B cell (primary cell): ENCODE results near the gene UBE2M. TPM values are rescaled to one million over a fixed set of nuclear protein-coding genes. Genes with fewer than 3 reads are reported as not detected.
A peak's percentile ranks its signal among the peaks of the same experiment; 100 is the strongest.

ENCODE experiments used
- ATAC-seq: fragments of 200-7000 bp; cut with Tn5 transposase; one replicate; pipeline ENCODE4 v1.10.0; 2021; ENCODE audit warnings: low read depth, mild to moderate bottlenecking, moderate number of reproducible peaks, moderate library complexity
- CTCF ChIA-PET: fragments of 350-600 bp; sonication (Branson Sonifier 250); formaldehyde crosslinking; loops from one replicate; lab custom pipeline; 2021; ENCODE audit warnings: antibody characterized with exemption, inconsistent platforms; lab: Charles Lee
- POLR2A ChIA-PET: fragments of 350-600 bp; sonication (Branson Sonifier 250); formaldehyde crosslinking; loops from one replicate; lab custom pipeline; 2021; ENCODE audit warnings: antibody characterized with exemption; lab: Charles Lee
- DNase-seq: peaks from one replicate; pipeline ENCODE4 v3.0.0; 2013
- H2AFZ ChIP-seq: 2 replicates; pipeline ENCODE4 v1.6.1; 2012; ENCODE audit warnings: mild to moderate bottlenecking, low read depth, low read length; ENCODE audit not compliant: insufficient read depth, poor library complexity, severe bottlenecking
- H3K27ac ChIP-seq, 2 donors: 1 replicate in 1 of 2; 2 replicates in 1 of 2; pipeline ENCODE4 v1.5.1; 2012 to 2013; ENCODE audit warnings: low read length in 2 of 2, mild to moderate bottlenecking in 2 of 2, moderate library complexity in 1 of 2
- H3K27me3 ChIP-seq, 4 experiments: fragments of 200-600 bp in 1 of 4; sonication (generic) in 1 of 4; replicated peaks in 1 of 4; 1 replicate in 2 of 4; 2 replicates in 2 of 4; pipeline versions ENCODE4 v1.6.1 to v1.7.0; 2013 to 2016; ENCODE audit warnings: low read length in 3 of 4, mild to moderate bottlenecking in 2 of 4, mixed read lengths in 1 of 4, moderate library complexity in 1 of 4; ENCODE audit not compliant: insufficient read depth in 4 of 4, control insufficient read depth in 3 of 4; ENCODE audit errors: control extremely low read depth in 1 of 4
- H3K36me3 ChIP-seq, 2 experiments: replicated peaks in 1 of 2; 1 replicate in 1 of 2; 2 replicates in 1 of 2; pipeline versions ENCODE4 v1.6.1 to v1.7.1; 2013; ENCODE audit warnings: low read length in 1 of 2; ENCODE audit not compliant: insufficient read depth in 2 of 2, control insufficient read depth in 1 of 2; ENCODE audit errors: control extremely low read depth in 1 of 2, extremely low read depth in 1 of 2
- H3K4me1 ChIP-seq, 2 donors: fragments of 200-600 bp in 1 of 2; sonication (generic) in 1 of 2; 1 replicate in 1 of 2; 2 replicates in 1 of 2; pipeline versions ENCODE4 v1.5.1 to v1.6.1; 2013 to 2017; ENCODE audit warnings: low read length in 2 of 2; ENCODE audit not compliant: control insufficient read depth in 2 of 2, insufficient read depth in 2 of 2
- H3K4me2 ChIP-seq: replicated peaks from 2 replicates; pipeline ENCODE3; 2012; ENCODE audit warnings: mild to moderate bottlenecking, low read depth, low read length; ENCODE audit not compliant: poor library complexity, severe bottlenecking
- H3K4me3 ChIP-seq, 5 experiments: fragments of 200-600 bp in 1 of 5; sonication (generic) in 1 of 5; 1 replicate in 3 of 5; 2 replicates in 2 of 5; pipeline versions ENCODE4 v1.5.1 to v1.7.0; 2011 to 2016; ENCODE audit warnings: low read length in 4 of 5, mild to moderate bottlenecking in 4 of 5, low read depth in 2 of 5, control low read depth in 1 of 5, moderate library complexity in 1 of 5; ENCODE audit not compliant: insufficient read depth in 1 of 5; ENCODE audit errors: control extremely low read depth in 1 of 5, extremely low read depth in 1 of 5
- H3K79me2 ChIP-seq: fragments of 200-600 bp; sonication (generic); one replicate; pipeline ENCODE4 v1.6.0; 2016; ENCODE audit warnings: low read length; ENCODE audit not compliant: control insufficient read depth, insufficient read depth
- H3K9ac ChIP-seq: fragments of 200-600 bp; sonication (generic); 2 replicates; pipeline ENCODE4 v1.6.1; 2017; ENCODE audit warnings: mild to moderate bottlenecking, low read length, moderate library complexity
- H3K9me3 ChIP-seq, 3 donors: one replicate each; pipeline versions ENCODE4 v1.6.1 to v1.7.1; 2013; ENCODE audit warnings: low read length in 2 of 3; ENCODE audit not compliant: control insufficient read depth in 2 of 3, insufficient read depth in 1 of 3; ENCODE audit errors: control extremely low read depth in 1 of 3
- H4K20me1 ChIP-seq: 2 replicates; pipeline ENCODE4 v1.6.0; 2012; ENCODE audit warnings: mild to moderate bottlenecking, low read length; ENCODE audit not compliant: insufficient read depth, control insufficient read depth, poor library complexity, severe bottlenecking
- H3K27ac Mint-ChIP-seq: one replicate; pipeline ENCODE4 v1.8.0; 2021; ENCODE audit warnings: mixed read lengths
- H3K27me3 Mint-ChIP-seq: one replicate; pipeline ENCODE4 v1.8.0; 2021; ENCODE audit warnings: mixed read lengths
- H3K4me1 Mint-ChIP-seq: one replicate; pipeline ENCODE4 v1.8.0; 2021; ENCODE audit warnings: mixed read lengths
- H3K4me3 Mint-ChIP-seq: one replicate; pipeline ENCODE4 v1.8.0; 2021; ENCODE audit warnings: mixed read lengths
- H3K9me3 Mint-ChIP-seq: one replicate; pipeline ENCODE4 v1.8.0; 2022; ENCODE audit warnings: mixed read lengths; ENCODE audit not compliant: insufficient read depth
- EZH2 ChIP-seq: IDR thresholded peaks from 2 replicates; pipeline ENCODE4 v1.6.1; 2012; ENCODE audit warnings: borderline replicate concordance, low read depth, mild to moderate bottlenecking, moderate library complexity, low read length; ENCODE audit not compliant: insufficient read depth, poor library complexity, severe bottlenecking
- WGBS: methylation state at CpG from one replicate; pipeline ENCODE4 v1.1.5; 2013; ENCODE audit warnings: missing lambda C conversion rate; ENCODE audit not compliant: insufficient coverage; 5-methylcytosine and 5-hydroxymethylcytosine counted together
- intact Hi-C: fragments of 100-400 bp; cut with micrococcal nuclease; formaldehyde crosslinking; loops from one replicate; pipeline ENCODE4 v1.10.0; 2022
- polyA plus RNA-seq: library from polyadenylated mRNA; depleted of rRNA; stranded (reverse); fragments of >200 nt; gene quantifications from 2 replicates; pipeline ENCODE4 v1.2.3, GENCODE V29; 2012
- total RNA-seq, 2 donors: library from RNA; stranded (reverse); fragments of 120-200 nt in 1 of 2; gene quantifications; 1 replicate in 1 of 2; 2 replicates in 1 of 2; pipeline versions ENCODE4 v1.2.3 to v1.2.4, GENCODE V29; 2013 to 2022
- TF ChIP-seq, protein P1 (sequence below): fragments of 200-600 bp; IDR thresholded peaks from one replicate; pipeline ENCODE4 v1.8.0; 2022; ENCODE audit warnings: antibody characterized with exemption, mild to moderate bottlenecking

Gene UBE2M
- total and polyA plus RNA-seq, 2 donors (not counting 1 experiment from before 2014, with no cell fraction given) = 62.5 to 66.1 TPM

DNA sequence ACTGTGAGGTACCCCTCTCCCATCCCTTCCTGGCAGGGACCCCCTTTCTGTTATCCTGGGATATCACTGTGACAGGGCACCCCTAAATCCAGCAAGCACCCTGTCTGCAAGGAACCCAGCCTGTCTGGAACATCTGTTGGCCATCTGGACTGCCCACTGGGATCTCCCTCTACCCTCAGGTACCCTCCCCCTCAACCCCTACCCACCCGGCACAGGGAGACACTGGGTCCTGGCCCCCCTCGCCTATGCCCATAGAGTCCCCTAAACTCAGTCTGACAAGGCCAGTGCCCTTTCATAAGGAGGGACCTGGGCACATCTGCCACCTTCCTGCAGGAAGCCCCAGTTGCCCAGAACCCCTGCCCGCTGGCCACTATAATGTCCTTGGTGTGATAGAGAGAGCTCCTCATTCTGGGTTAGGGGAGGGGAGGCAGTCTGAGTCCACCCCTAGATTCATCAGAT, 43.8 kb downstream of the UBE2M start:
- Histone ChIP-seq H2AFZ (no peak overlapping the region), H3K27ac (no peak overlapping the region), H3K4me3 (peak overlapping the region in 1 of 5 experiments; percentile 41), H3K27me3 (no peaks in the 10 kb centered on the region), H4K20me1 (peaks cover 63% of the 10 kb centered on the region), H3K4me1 (peaks cover 21 to 32% of the 10 kb centered on the region in 2 donors), H3K9me3 (no peaks in the 10 kb centered on the region), H3K36me3 (peaks cover 0 to 12% of the 10 kb centered on the region in 2 experiments), H3K4me2 (peak overlapping the region; percentile 77), H3K79me2 (peaks cover 50% of the 10 kb centered on the region), H3K9ac (no peak overlapping the region)
- TF ChIP-seq EZH2 = no peak
- TF ChIP-seq, protein P1, sequence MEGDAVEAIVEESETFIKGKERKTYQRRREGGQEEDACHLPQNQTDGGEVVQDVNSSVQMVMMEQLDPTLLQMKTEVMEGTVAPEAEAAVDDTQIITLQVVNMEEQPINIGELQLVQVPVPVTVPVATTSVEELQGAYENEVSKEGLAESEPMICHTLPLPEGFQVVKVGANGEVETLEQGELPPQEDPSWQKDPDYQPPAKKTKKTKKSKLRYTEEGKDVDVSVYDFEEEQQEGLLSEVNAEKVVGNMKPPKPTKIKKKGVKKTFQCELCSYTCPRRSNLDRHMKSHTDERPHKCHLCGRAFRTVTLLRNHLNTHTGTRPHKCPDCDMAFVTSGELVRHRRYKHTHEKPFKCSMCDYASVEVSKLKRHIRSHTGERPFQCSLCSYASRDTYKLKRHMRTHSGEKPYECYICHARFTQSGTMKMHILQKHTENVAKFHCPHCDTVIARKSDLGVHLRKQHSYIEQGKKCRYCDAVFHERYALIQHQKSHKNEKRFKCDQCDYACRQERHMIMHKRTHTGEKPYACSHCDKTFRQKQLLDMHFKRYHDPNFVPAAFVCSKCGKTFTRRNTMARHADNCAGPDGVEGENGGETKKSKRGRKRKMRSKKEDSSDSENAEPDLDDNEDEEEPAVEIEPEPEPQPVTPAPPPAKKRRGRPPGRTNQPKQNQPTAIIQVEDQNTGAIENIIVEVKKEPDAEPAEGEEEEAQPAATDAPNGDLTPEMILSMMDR = no peak
- intact Hi-C loops = loop anchor here (1.0 kb wide), 1 partner anchor 15 kb away; no protein-coding TSS in a partner anchor
- Mint-ChIP-seq H3K27me3 (no peaks in the 10 kb centered on the region), H3K4me1 (peaks cover 41% of the 10 kb centered on the region), H3K4me3 (peak overlapping the region; percentile 80), H3K9me3 (no peaks in the 10 kb centered on the region), H3K27ac (peak overlapping the region; percentile 71)
- ATAC-seq (no peak), DNase-seq (no peak)
- POLR2A ChIA-PET = interaction anchor here (1.0 kb wide), 1 partner anchor 61 kb away, joined by 3 read pairs; no protein-coding TSS in a partner anchor
- CTCF ChIA-PET = interaction anchor here (0.7 to 1.6 kb wide), 3 partner anchors 61 to 486 kb away, joined by 3 to 11 read pairs (median 7); no protein-coding TSS in a partner anchor
- 80% methylated on average over 1 of the region's 3 CpGs for WGBS
